Hematopoietic multipotent progenitor cell treated with erythropoietin and hydrocortisone succinate and interleukin-3 and kit ligand, for 15 days (in vitro differentiated cells): ENCODE data around the gene TIAL1.
"Not testable (repeated sequence)": the region's sequence is repeated elsewhere in the genome, so short reads cannot be mapped to it uniquely, and the experiment has no call there.

Experiments
- DNase-seq: peaks from one replicate; pipeline ENCODE4 v3.0.0-alpha.2; 2015; ENCODE audit warnings: low spot score

TIAL1 gene

GRCh38 chr10:119613741-119614140, 17.0 kb upstream of the TIAL1 start:
- no peak for DNase-seq

- DNase-seq: no peak
Observed at GRCh38 chr10:119611433-119611832, 14.7 kb upstream of the TIAL1 start.

- DNase-seq: no peak
Observed at GRCh38 chr10:119609516-119609915, 12.8 kb upstream of the TIAL1 start.

- no peak for DNase-seq
Observed at GRCh38 chr10:119608316-119609155, 11.8 kb upstream of the TIAL1 start.

- DNase-seq: no peak
Observed at GRCh38 chr10:119604468-119604867, 7.7 kb upstream of the TIAL1 start.

- peak; percentile 61 for DNase-seq
Observed at GRCh38 chr10:119602241-119603095, 5.7 kb upstream of the TIAL1 start.

GRCh38 chr10:119598397-119598796, 1.6 kb upstream of the TIAL1 start:
- no peak for DNase-seq

GRCh38 chr10:119597405-119598186, 832 bp upstream of the TIAL1 start:
- no peak for DNase-seq

GRCh38 chr10:119595676-119596515, 868 bp downstream of the TIAL1 start:
- peak; percentile 50 for DNase-seq

- DNase-seq: peak; percentile 47
Observed at GRCh38 chr10:119595134-119595675, 1.6 kb downstream of the TIAL1 start.

GRCh38 chr10:119588071-119588470, 8.7 kb downstream of the TIAL1 start:
- no peak for DNase-seq

- no peak for DNase-seq
Observed at GRCh38 chr10:119578355-119578754, 18.4 kb downstream of the TIAL1 start.

GRCh38 chr10:119575991-119576390, 20.8 kb downstream of the TIAL1 start:
- no peak for DNase-seq

- no peak for DNase-seq
Observed at GRCh38 chr10:119575506-119575905, 21.3 kb downstream of the TIAL1 start.

- no peak for DNase-seq
Observed at GRCh38 chr10:119567978-119568377, 28.8 kb downstream of the TIAL1 start.

GRCh38 chr10:119562097-119562496, 34.7 kb downstream of the TIAL1 start:
- no peak for DNase-seq

GRCh38 chr10:119559511-119559910, 37.3 kb downstream of the TIAL1 start:
- not testable (repeated sequence) for DNase-seq

- peak; percentile 60 for DNase-seq
Observed at GRCh38 chr10:119556081-119556480, 40.7 kb downstream of the TIAL1 start.

GRCh38 chr10:119555178-119555784, 41.5 kb downstream of the TIAL1 start:
- DNase-seq: peak; percentile 66

GRCh38 chr10:119550827-119551226, 45.9 kb downstream of the TIAL1 start:
- DNase-seq: no peak
